ENCODE measurements around the gene ST6GAL2. TPM values are rescaled to one million over a fixed set of nuclear protein-coding genes. Genes with fewer than 3 reads are reported as not detected.

The ST6GAL2 gene
- total RNA-seq, 1 experiment from 2014 or later = not detected

DNA sequence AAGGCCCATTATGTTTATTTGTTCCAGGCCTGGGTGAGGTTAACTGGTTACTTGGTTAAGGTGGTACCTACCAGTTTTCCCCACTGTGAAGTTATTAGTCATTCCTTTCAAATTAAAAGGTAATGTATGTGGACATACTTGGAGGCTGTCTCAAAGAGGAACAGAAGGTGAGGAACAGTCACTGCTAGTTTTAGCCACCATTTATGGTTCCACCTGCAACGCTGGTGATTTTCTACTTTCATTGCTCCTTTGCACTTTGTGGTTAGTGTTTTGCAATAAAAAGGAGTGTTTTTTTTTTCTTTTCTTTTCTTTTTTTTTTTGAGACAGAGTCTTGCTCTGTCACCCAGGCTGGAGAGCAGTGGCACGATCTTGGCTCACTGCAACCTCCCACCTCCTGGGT, 6.1 kb upstream of the ST6GAL2 start:
- Mint-ChIP-seq H3K4me1 (ENCODE audit: low read depth, unreplicated experiment) (no peaks in the 10 kb centered on the region), H3K36me3 (ENCODE audit: insufficient read depth, unreplicated experiment) (no peaks in the 10 kb centered on the region), H3K27me3 (ENCODE audit: unreplicated experiment) (no peaks in the 10 kb centered on the region), H3K9me3 (ENCODE audit: low read depth, unreplicated experiment) (no peaks in the 10 kb centered on the region), H3K27ac (ENCODE audit: unreplicated experiment) (no peak overlapping the region), H3K4me3 (ENCODE audit: low read depth, unreplicated experiment) (no peak overlapping the region)
- no peak for DNase-seq
- intact Hi-C loops (cut with micrococcal nuclease; ENCODE audit: unreplicated experiment) = no loop called here
- TF ChIP-seq, protein P1, sequence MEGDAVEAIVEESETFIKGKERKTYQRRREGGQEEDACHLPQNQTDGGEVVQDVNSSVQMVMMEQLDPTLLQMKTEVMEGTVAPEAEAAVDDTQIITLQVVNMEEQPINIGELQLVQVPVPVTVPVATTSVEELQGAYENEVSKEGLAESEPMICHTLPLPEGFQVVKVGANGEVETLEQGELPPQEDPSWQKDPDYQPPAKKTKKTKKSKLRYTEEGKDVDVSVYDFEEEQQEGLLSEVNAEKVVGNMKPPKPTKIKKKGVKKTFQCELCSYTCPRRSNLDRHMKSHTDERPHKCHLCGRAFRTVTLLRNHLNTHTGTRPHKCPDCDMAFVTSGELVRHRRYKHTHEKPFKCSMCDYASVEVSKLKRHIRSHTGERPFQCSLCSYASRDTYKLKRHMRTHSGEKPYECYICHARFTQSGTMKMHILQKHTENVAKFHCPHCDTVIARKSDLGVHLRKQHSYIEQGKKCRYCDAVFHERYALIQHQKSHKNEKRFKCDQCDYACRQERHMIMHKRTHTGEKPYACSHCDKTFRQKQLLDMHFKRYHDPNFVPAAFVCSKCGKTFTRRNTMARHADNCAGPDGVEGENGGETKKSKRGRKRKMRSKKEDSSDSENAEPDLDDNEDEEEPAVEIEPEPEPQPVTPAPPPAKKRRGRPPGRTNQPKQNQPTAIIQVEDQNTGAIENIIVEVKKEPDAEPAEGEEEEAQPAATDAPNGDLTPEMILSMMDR (IDR thresholded peaks at IDR 0.05; ENCODE audit: unreplicated experiment) = no peak
- CTCF ChIA-PET = no interaction called here
- BruUV-seq (replicated peaks) = no TSS peak

DNA sequence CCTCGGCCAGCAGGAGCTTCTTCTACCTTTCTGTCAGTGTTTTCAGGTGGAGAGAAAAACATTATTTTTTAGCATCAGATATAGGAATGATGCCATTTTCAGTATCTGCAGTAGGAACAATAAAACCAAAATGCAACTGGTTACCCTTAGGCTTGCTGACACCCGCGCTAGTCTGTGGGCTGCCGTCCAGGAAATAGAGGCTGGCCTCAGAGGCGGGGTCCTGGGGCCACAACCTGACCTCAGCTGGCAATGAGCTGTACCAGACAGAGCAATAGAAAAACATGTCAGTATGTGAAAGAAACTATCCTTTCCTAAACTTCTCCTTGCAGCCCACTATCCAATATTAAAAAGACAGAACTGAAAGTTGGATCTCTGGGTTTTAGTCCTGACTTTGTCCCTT, 4.6 kb upstream of the ST6GAL2 start:
- BruUV-seq (replicated peaks) = no TSS peak

DNA sequence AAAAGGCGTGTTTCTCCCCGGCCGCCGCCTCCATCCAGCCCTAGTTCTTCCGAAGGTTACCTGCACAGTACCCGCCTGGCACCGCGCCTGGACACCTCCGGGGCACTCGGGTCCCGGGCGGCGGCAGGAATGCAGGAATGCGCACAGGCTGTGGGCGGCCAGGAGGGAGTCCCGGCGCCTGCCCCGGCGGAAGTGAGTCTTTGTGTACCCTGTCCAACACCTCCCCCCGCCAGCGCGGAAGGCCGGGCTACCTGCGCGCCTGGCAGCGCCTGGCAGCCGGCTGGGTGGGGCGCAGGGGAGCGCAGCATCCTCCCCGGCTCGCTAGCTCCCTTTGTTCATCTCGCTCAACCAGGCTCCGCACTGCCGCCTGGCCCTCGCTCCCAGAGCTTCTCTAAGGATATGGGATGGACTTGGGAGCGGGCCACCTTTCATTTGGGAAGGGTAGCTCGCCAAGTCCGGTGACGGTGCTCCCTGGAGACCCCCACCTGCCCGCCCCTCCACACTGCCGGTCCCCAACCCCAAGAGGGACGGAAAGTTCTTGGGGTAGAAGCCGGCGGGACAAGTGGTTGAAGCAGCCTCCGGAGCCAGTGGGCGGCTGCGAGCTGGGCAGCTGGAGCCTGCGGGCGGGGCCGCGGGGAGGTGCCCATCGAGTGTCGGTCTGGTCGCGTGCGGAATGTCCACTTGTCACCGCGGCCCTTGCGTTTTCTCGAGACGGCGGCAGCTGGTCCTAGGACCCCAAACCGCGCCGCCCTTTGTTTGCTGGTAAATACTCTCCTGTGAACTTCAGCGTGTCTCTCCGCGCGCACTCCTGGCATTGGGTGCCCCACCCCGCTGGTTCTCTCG, 1.2 kb upstream of the ST6GAL2 start:
- CTCF ChIA-PET = no interaction called here
- no peak overlapping the region for H3K27ac Mint-ChIP-seq (ENCODE audit: unreplicated experiment)

More for the DNA sequence above, 4.6 kb upstream of the ST6GAL2 start:
- Mint-ChIP-seq H3K4me3 (ENCODE audit: low read depth, unreplicated experiment) (no peak overlapping the region), H3K27ac (ENCODE audit: unreplicated experiment) (no peak overlapping the region), H3K36me3 (ENCODE audit: insufficient read depth, unreplicated experiment) (no peaks in the 10 kb centered on the region), H3K4me1 (ENCODE audit: low read depth, unreplicated experiment) (no peaks in the 10 kb centered on the region), H3K27me3 (ENCODE audit: unreplicated experiment) (no peaks in the 10 kb centered on the region), H3K9me3 (ENCODE audit: low read depth, unreplicated experiment) (no peaks in the 10 kb centered on the region)
- CTCF ChIA-PET = no interaction called here
- TF ChIP-seq, protein P1 (IDR thresholded peaks at IDR 0.05; ENCODE audit: unreplicated experiment) = no peak
- intact Hi-C loops (cut with micrococcal nuclease; ENCODE audit: unreplicated experiment) = no loop called here
- DNase-seq = no peak

DNA sequence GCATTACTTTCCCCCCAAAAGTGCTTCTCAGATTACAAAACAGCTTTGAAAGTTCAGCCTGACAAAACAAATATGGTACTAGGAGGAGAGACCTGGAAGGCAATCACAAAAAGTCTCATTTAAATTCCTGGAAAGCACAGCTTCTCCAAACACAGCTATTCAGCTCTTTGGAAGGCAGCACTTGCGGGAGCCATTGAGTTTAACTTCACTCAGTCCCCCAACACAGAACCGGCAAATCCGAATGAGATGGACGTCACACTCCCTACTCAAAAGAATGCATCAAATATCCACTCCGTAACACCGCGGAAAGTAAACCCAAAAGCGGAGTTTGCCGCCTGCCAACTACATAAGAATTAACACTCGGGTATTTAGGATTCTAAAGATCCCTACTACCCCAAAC, 638 bp downstream of the ST6GAL2 start:
- intact Hi-C loops (cut with micrococcal nuclease; ENCODE audit: unreplicated experiment) = no loop called here
- no peak overlapping the region for H3K4me3 Mint-ChIP-seq (ENCODE audit: low read depth, unreplicated experiment)
- BruUV-seq (replicated peaks) = no TSS peak
- no peak for DNase-seq
- H3K9me3 Mint-ChIP-seq (ENCODE audit: low read depth, unreplicated experiment) = peaks cover 5% of the 10 kb centered on the region
- TF ChIP-seq, protein P1 (IDR thresholded peaks at IDR 0.05; ENCODE audit: unreplicated experiment) = no peak
- CTCF ChIA-PET = no interaction called here
- no peak overlapping the region for H3K27ac Mint-ChIP-seq (ENCODE audit: unreplicated experiment)
- no peaks in the 10 kb centered on the region for H3K27me3 Mint-ChIP-seq (ENCODE audit: unreplicated experiment)
- no peaks in the 10 kb centered on the region for H3K4me1 Mint-ChIP-seq (ENCODE audit: low read depth, unreplicated experiment)
- H3K36me3 Mint-ChIP-seq (ENCODE audit: insufficient read depth, unreplicated experiment) = no peaks in the 10 kb centered on the region

More for the DNA sequence above, 1.2 kb upstream of the ST6GAL2 start:
- TF ChIP-seq, protein P1 (IDR thresholded peaks at IDR 0.05; ENCODE audit: unreplicated experiment) = no peak
- DNase-seq = no peak
- no TSS peak for BruUV-seq (replicated peaks)
- intact Hi-C loops (cut with micrococcal nuclease; ENCODE audit: unreplicated experiment) = no loop called here
- H3K9me3 Mint-ChIP-seq (ENCODE audit: low read depth, unreplicated experiment) = peaks cover 3% of the 10 kb centered on the region
- H3K4me1 Mint-ChIP-seq (ENCODE audit: low read depth, unreplicated experiment) = no peaks in the 10 kb centered on the region
- no peaks in the 10 kb centered on the region for H3K36me3 Mint-ChIP-seq (ENCODE audit: insufficient read depth, unreplicated experiment)
- H3K27me3 Mint-ChIP-seq (ENCODE audit: unreplicated experiment) = no peaks in the 10 kb centered on the region
- H3K4me3 Mint-ChIP-seq (ENCODE audit: low read depth, unreplicated experiment) = no peak overlapping the region

Data from Calu3 (cell line).